Activated naive CD4-positive, alpha-beta T cell (primary cell): ENCODE measurements around the gene STAM.
"Not testable (repeated sequence)": the region's sequence is repeated elsewhere in the genome, so short reads cannot be mapped to it uniquely, and the experiment has no call there.

Source experiments
- DNase-seq, 4 experiments: peaks; one replicate each; lab custom pipeline; 2025; lab: John Stamatoyannopoulos, UW

Gene STAM

GRCh38 chr10:17675638-17676037 lies 31.7 kb downstream of the STAM start:
- DNase-seq, result no peak

- DNase-seq, result no peak
Measured at GRCh38 chr10:17676919-17677318, 33.0 kb downstream of the STAM start.

- DNase-seq, result no peak
Measured at GRCh38 chr10:17682236-17682946, 38.4 kb downstream of the STAM start.

DNA sequence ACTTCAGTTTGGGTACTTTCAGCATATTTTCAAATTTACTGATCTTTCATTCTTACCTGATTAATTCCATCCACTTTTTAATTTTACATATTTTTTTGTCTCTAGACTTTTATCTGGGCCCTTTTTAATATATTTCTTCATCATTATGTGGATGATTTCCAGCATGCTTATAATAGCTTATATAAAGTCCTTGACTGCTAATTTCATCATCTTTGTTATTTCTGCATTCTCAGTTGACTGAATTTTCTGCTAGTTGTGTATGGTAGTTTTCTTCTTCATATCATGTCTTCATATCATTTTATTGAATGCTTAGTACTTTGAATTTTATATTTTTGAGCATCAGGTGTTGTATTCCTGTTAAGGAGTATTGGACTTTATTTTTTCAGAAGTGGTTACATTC lies 39.6 kb downstream of the STAM start:
- no peak for DNase-seq

DNA sequence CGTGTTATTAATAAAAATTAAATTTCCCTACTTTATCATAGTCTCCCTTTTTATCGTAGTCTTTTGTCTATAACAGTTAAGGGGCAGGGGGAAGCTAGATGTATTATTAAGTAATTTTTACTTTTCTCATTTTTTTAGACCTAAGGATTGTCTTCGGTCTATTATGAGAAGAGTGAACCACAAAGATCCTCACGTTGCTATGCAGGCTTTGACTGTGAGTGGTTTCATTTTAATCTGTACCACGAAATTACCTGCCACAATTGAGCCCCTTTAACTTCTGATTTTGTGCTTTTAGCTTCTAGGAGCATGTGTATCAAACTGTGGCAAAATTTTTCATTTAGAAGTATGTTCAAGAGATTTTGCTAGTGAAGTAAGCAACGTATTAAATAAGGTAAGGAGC lies 40.6 kb downstream of the STAM start:
- DNase-seq, result no peak

GRCh38 chr10:17685233-17685840 lies 41.4 kb downstream of the STAM start:
- DNase-seq, result no peak

- DNase-seq, result no peak
Measured at GRCh38 chr10:17687117-17687831, 43.3 kb downstream of the STAM start.

GRCh38 chr10:17689137-17689536 lies 45.2 kb downstream of the STAM start:
- DNase-seq, result no peak

GRCh38 chr10:17693009-17693408 lies 49.1 kb downstream of the STAM start:
- DNase-seq, result no peak

DNA sequence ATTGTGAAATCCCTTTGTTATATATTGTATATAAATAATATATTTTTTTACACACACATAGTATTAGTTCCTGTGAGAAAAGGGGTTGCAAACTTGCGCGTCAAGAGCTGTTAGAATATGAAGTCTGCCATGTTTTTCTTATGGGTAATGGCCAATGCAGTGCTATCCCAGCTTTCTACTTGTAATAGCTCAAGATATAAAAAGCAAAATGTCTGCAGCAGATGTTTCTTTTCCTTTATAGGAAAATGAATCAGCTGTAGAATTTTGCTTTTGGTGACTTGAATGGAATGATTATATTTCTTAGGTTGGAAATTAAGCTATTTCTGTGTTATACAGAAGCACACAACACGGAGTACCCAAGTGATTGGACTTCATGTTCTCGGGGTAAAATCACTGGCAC lies 54.7 kb downstream of the STAM start:
- no peak for DNase-seq

GRCh38 chr10:17701301-17701700 lies 57.4 kb downstream of the STAM start:
- DNase-seq, result no peak

GRCh38 chr10:17703706-17704105 lies 59.8 kb downstream of the STAM start:
- DNase-seq, result no peak

DNA sequence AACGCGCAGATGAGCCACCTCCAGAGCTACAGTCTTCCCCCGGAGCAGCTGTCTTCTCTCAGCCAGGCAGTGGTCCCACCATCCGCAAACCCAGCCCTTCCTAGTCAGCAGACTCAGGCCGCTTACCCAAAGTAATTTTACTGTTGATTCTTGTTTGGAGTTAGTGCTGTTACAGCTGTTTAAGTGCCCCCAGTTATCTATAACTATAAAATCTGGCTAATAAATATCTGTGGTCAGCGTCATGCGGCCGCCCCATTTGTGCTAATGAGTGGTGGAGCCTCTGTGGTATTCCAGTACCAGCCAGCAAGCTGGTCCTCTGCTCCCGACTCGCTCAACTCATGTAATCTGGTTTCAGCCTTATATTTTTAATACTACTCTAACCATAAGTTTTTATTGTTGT lies 64.9 kb downstream of the STAM start:
- DNase-seq, result no peak

GRCh38 chr10:17709492-17709891 lies 65.5 kb downstream of the STAM start:
- DNase-seq, result no peak

GRCh38 chr10:17710181-17710580 lies 66.2 kb downstream of the STAM start:
- no peak for DNase-seq

DNA sequence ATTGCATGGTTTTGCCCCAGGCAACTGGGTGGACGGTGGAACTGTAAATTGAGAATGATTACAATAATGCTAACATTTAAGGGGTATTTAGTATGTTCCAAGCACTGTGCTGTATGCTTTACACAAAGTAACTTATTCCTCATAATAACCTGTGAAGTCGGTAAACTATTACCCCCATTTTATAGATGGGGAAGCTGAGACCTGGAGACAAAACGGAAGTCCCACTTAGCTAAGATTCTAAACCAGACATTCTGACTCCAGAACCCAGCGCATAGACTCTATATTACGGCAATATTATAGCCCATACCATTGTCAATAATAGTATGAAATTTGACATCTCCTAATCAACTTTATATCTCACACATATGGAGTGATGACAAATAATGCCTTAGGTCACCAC lies 68.1 kb downstream of the STAM start:
- DNase-seq, result no peak

GRCh38 chr10:17712717-17713471 lies 68.9 kb downstream of the STAM start:
- no peak for DNase-seq

GRCh38 chr10:17713758-17714157 lies 69.8 kb downstream of the STAM start:
- DNase-seq, result no peak

- DNase-seq, result no peak
Measured at GRCh38 chr10:17716161-17716560, 72.2 kb downstream of the STAM start.

DNA sequence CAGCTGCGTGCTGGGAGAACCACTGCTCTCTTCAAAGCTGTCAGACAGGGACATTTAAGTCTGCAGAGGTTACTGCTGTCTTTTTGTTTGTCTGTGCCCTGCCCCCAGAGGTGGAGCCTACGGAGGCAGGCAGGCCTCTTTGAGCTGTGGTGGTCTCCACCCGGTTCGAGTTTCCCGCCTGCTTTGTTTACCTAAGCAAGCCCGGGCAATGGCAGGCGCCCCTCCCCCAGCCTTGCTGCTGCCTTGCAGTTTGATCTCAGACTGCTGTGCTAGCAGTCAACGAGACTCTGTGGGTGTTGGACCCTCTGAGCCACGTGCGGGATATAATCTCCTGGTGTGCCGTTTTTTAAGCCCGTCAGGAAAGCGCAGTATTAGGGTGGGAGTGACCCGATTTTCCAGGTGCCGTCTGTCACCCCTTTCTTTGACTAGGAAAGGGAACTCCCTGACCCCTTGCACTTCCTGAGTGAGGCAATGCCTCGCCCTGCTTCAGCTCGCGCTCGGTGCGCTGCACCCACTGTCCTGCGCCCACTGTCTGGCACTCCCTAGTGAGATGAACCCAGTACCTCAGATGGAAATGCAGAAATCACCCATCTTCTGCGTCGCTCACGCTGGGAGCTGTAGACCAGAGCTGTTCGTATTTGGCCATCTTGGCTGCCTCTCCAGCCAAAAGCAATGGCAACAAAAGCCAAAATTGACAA lies 78.5 kb downstream of the STAM start:
- DNase-seq, result not testable (repeated sequence)

- no peak for DNase-seq
Measured at GRCh38 chr10:17725703-17726102, 81.8 kb downstream of the STAM start.

GRCh38 chr10:17729630-17730029 lies 85.7 kb downstream of the STAM start:
- no peak for DNase-seq
